ENCODE results near the gene TEX13D. TPM values are rescaled to one million over a fixed set of nuclear protein-coding genes. Genes with fewer than 3 reads are reported as not detected.
"Not testable (repeated sequence)": the region's sequence is repeated elsewhere in the genome, so short reads cannot be mapped to it uniquely, and the experiment has no call there.

TEX13D gene
- total RNA-seq, 4 donors from 2014 or later: not detected

- Histone ChIP-seq H3K4me1 (no peaks in the 10 kb centered on the region), H3K27ac (no peak overlapping the region), H3K36me3 (no peaks in the 10 kb centered on the region), H3K27me3 (no peaks in the 10 kb centered on the region), H3K9me3 (no peaks in the 10 kb centered on the region), H3K4me3 (no peak overlapping the region)
- no peak for TF ChIP-seq POLR2A (IDR thresholded peaks at IDR 0.05)
- TF ChIP-seq EP300 (IDR thresholded peaks at IDR 0.05): no peak
- TF ChIP-seq, protein P1, sequence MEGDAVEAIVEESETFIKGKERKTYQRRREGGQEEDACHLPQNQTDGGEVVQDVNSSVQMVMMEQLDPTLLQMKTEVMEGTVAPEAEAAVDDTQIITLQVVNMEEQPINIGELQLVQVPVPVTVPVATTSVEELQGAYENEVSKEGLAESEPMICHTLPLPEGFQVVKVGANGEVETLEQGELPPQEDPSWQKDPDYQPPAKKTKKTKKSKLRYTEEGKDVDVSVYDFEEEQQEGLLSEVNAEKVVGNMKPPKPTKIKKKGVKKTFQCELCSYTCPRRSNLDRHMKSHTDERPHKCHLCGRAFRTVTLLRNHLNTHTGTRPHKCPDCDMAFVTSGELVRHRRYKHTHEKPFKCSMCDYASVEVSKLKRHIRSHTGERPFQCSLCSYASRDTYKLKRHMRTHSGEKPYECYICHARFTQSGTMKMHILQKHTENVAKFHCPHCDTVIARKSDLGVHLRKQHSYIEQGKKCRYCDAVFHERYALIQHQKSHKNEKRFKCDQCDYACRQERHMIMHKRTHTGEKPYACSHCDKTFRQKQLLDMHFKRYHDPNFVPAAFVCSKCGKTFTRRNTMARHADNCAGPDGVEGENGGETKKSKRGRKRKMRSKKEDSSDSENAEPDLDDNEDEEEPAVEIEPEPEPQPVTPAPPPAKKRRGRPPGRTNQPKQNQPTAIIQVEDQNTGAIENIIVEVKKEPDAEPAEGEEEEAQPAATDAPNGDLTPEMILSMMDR (IDR thresholded peaks at IDR 0.05): no peak
- no peak for DNase-seq (ENCODE audit: low spot score in 2 of 2)
- WGBS, 2 donors: 76% methylated on average over 2 of the region's 2 CpGs
Measured at GRCh38 chrX:124307253-124307907, 25.1 kb upstream of the TEX13D start.

DNA sequence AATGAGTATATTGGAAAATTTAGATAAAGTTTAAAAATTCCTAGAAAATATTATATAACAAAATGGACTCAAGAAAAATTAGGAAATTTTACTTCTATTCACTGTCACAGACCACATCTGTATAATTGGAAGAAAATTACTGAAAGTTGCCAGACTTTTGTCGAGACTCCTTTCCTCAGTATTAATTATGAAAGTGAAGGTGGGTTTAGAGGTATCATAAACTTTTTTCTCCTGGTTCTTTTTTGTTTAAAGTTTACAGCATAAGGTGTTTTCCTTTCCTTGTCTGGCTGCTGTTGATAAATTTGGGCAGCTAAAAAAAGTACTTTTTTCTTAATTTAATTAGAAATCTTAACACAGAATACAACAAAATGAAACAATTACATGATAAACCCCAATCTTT, 6.7 kb upstream of the TEX13D start:
- WGBS, 2 donors: 75 to 86% methylated on average over 1 of the region's 1 CpG
- H3K36me3 ChIP-seq: no peaks in the 10 kb centered on the region
- DNase-seq (ENCODE audit: low spot score in 2 of 2): no peak
- no peak overlapping the region for H3K4me3 ChIP-seq
- TF ChIP-seq POLR2A (IDR thresholded peaks at IDR 0.05) (no peak), EP300 (IDR thresholded peaks at IDR 0.05) (no peak)
- TF ChIP-seq, protein P1 (IDR thresholded peaks at IDR 0.05): no peak
- no peaks in the 10 kb centered on the region for H3K27me3 ChIP-seq
- no peaks in the 10 kb centered on the region for H3K9me3 ChIP-seq
- H3K27ac ChIP-seq: no peak overlapping the region
- H3K4me1 ChIP-seq: no peaks in the 10 kb centered on the region

GRCh38 chrX:124328765-124329164, 3.7 kb upstream of the TEX13D start:
- Histone ChIP-seq H3K9me3 (no peaks in the 10 kb centered on the region), H3K36me3 (no peaks in the 10 kb centered on the region), H3K27ac (no peak overlapping the region), H3K27me3 (no peaks in the 10 kb centered on the region), H3K4me1 (no peaks in the 10 kb centered on the region), H3K4me3 (no peak overlapping the region)
- TF ChIP-seq, protein P1 (IDR thresholded peaks at IDR 0.05): no peak
- TF ChIP-seq EP300 (IDR thresholded peaks at IDR 0.05) (no peak), POLR2A (IDR thresholded peaks at IDR 0.05) (no peak)
- DNase-seq (ENCODE audit: low spot score in 2 of 2): no peak
- WGBS, 2 donors: 36 to 75% methylated on average over 1 of the region's 1 CpG

- no peak for DNase-seq (ENCODE audit: low spot score in 2 of 2)
- Histone ChIP-seq H3K4me3 (no peak overlapping the region), H3K27ac (no peak overlapping the region), H3K9me3 (no peaks in the 10 kb centered on the region), H3K36me3 (no peaks in the 10 kb centered on the region), H3K4me1 (no peaks in the 10 kb centered on the region), H3K27me3 (no peaks in the 10 kb centered on the region)
- TF ChIP-seq, protein P1 (IDR thresholded peaks at IDR 0.05): no peak
- TF ChIP-seq POLR2A (IDR thresholded peaks at IDR 0.05) (no peak), EP300 (IDR thresholded peaks at IDR 0.05) (no peak)
- WGBS, 2 donors: 80 to 87% methylated on average over 2 to 6 of the region's 6 CpGs
Measured at GRCh38 chrX:124333862-124334261, 1.4 kb downstream of the TEX13D start.

DNA sequence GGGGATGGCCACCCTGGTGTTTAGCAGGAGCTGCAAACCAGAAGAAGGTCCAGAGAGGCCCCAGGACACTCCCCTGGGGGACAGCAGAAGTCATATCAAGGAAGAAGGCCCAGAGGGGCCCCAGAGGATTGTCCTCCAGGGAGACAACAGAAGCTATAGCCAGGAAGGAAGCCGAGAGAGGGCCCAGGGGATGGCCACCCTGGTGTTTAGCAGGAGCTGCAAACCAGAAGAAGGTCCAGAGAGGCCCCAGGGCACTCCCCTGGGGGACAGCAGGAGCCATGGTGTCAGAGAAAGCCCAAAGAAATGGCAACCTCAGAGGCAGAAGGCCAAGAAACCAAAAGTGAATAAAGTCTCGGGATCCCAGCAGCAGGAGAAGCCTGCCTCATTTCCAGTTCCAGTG, 2.1 kb downstream of the TEX13D start:
- not testable (repeated sequence) for H3K36me3 ChIP-seq; H3K4me3 ChIP-seq; H3K27me3 ChIP-seq; DNase-seq (ENCODE audit: low spot score in 2 of 2); H3K27ac ChIP-seq; H3K9me3 ChIP-seq; H3K4me1 ChIP-seq
- WGBS, 2 donors: 71 to 90% methylated on average over 2 of the region's 2 CpGs

- 51 to 67% methylated on average over 1 of the region's 1 CpG for WGBS, 2 donors
- H3K4me1 ChIP-seq: no peaks in the 10 kb centered on the region
- TF ChIP-seq POLR2A (IDR thresholded peaks at IDR 0.05) (no peak), EP300 (IDR thresholded peaks at IDR 0.05) (no peak)
- TF ChIP-seq, protein P1 (IDR thresholded peaks at IDR 0.05): no peak
- no peak overlapping the region for H3K27ac ChIP-seq
- H3K27me3 ChIP-seq: no peaks in the 10 kb centered on the region
- no peak for DNase-seq (ENCODE audit: low spot score in 2 of 2)
- H3K36me3 ChIP-seq: no peaks in the 10 kb centered on the region
- no peak overlapping the region for H3K4me3 ChIP-seq
- H3K9me3 ChIP-seq: no peaks in the 10 kb centered on the region
Measured at GRCh38 chrX:124335598-124335997, 3.1 kb downstream of the TEX13D start.

All from tibial nerve (tissue), 4 donors.